ENCODE results near the gene KCNF1.
"Not testable (repeated sequence)": the region's sequence is repeated elsewhere in the genome, so short reads cannot be mapped to it uniquely, and the experiment has no call there.

Gene KCNF1

DNA sequence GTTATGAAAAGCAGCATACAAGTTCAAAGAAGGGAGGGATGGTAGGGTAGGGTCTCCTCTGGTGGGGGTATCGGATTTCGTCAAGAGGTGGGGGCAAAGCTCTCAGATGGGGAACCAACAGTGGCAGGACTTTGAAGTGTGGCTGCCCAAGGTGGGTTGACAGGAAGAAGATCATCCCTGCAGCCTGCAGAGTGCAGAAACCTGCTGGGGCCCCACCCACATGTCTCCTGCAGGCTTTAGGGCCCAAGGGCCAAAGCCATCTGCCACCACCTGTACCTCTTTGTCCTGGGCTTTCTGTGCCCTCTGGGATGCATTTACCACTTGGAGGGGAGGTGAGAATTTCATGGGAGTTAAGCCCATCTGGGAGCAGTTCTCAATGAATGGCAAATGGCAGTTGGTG, 42.7 kb downstream of the KCNF1 start:
- Histone ChIP-seq H3K36me3 (ENCODE audit: control insufficient read depth, insufficient read depth, low read length) (no peaks in the 10 kb centered on the region), H3K27me3 (ENCODE audit: control insufficient read depth, insufficient read depth, low read length, poor library complexity, severe bottlenecking) (no peaks in the 10 kb centered on the region), H3K4me3 (ENCODE audit: insufficient read depth, low read depth, low read length) (no peak overlapping the region), H3K27ac (ENCODE audit: insufficient read depth, low read depth, low read length, poor library complexity, severe bottlenecking) (no peak overlapping the region), H3K4me1 (ENCODE audit: control insufficient read depth, insufficient read depth, low read length) (no peaks in the 10 kb centered on the region), H3K9me3 (ENCODE audit: control insufficient read depth, low read length) (no peaks in the 10 kb centered on the region)
- WGBS, 2 experiments = 91 to 92% methylated on average over 2 of the region's 2 CpGs

DNA sequence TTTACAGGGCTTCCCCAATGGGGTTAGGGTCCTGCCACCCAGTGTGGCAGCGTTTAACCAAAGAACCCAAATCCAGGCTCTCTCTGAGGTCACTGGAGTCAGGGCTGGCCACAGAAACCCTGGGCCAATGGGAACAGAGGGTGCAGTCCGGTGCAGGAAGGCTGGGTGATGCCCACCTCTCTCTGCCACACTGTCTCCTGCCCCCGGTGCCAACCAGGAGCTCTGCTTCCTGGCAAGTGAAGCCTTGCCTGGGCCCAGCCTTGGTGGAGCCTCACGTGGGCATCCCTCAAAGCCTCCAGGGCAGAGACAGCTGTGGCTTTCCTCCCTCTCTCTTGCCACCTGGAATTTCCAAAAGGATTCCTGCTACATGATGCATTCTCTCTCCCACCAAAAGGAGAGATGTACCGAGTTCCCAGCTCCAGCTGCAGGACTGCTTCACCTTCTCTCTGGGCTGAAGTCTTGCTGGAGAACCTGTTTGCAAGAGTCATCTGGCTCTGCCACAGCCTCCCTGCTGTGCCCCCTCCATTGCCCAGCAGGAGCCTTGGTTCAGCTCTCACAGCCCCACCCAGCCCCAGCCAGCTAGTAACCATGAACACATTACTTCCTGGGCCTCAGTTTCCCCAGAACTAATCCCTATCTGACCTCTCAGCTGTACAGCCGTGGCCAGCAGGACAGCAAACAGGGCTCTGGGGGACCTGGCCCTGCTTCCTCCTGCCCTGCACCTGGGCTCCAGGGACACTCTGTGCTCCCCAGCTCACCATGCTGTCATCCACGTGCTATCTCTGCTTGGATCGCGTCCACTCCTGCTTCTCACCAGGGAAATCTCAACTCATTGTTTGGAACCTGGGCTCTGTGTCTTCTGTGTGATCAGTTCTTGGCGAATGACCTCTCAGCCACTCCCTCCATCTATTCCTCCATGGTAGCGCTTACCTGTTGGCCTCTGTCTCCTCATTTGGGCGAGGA, 43.4 kb downstream of the KCNF1 start:
- Histone ChIP-seq H3K27ac (ENCODE audit: insufficient read depth, low read depth, low read length, poor library complexity, severe bottlenecking) (no peak overlapping the region), H3K4me3 (ENCODE audit: insufficient read depth, low read depth, low read length) (no peak overlapping the region), H3K4me1 (ENCODE audit: control insufficient read depth, insufficient read depth, low read length) (no peaks in the 10 kb centered on the region), H3K9me3 (ENCODE audit: control insufficient read depth, low read length) (no peaks in the 10 kb centered on the region), H3K36me3 (ENCODE audit: control insufficient read depth, insufficient read depth, low read length) (no peaks in the 10 kb centered on the region), H3K27me3 (ENCODE audit: control insufficient read depth, insufficient read depth, low read length, poor library complexity, severe bottlenecking) (no peaks in the 10 kb centered on the region)
- WGBS, 2 experiments = 91 to 92% methylated on average over 12 of the region's 12 CpGs

DNA sequence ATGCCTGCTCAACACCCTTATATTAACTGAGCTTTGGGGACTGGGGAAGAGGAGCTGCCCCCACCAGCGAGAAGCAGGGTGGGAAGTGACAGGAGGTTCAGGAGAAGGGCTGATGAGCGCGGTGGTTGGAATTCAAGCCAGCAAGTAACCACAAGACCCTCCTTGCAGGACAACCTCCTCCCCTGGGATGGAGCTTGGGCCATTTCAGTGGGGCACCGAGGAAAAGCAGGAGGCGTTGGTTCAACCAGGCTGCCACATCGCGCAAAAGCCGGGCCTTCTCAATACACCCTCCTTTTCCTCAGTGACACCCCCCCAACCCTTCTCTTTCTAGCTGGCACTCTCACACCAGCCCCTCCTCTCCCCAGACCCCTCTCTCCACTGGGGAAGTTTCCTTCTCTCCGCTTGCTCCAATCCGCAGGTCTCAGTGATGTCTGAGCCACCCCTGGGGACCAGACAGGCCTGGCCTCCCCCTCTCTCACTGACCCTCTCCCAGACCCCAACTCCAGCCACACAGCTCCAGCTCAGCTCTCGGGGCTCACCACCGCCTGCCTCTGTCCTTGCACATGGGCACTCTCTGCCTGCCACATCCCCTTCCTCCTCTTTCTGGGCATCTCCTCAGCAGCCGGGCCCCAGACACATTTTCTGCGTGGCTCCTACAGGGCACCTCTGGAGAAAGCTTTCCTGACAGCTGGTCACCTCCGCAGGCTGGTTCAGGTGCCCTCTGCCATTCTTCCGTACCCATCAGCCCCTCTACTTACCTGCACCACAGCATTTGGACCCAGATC, 44.5 kb downstream of the KCNF1 start:
- Histone ChIP-seq H3K9me3 (ENCODE audit: control insufficient read depth, low read length) (no peaks in the 10 kb centered on the region), H3K27ac (ENCODE audit: insufficient read depth, low read depth, low read length, poor library complexity, severe bottlenecking) (no peak overlapping the region), H3K4me1 (ENCODE audit: control insufficient read depth, insufficient read depth, low read length) (no peaks in the 10 kb centered on the region), H3K27me3 (ENCODE audit: control insufficient read depth, insufficient read depth, low read length, poor library complexity, severe bottlenecking) (no peaks in the 10 kb centered on the region), H3K4me3 (ENCODE audit: insufficient read depth, low read depth, low read length) (no peak overlapping the region), H3K36me3 (ENCODE audit: control insufficient read depth, insufficient read depth, low read length) (no peaks in the 10 kb centered on the region)
- WGBS, 2 experiments = 95 to 96% methylated on average over 16 of the region's 16 CpGs

DNA sequence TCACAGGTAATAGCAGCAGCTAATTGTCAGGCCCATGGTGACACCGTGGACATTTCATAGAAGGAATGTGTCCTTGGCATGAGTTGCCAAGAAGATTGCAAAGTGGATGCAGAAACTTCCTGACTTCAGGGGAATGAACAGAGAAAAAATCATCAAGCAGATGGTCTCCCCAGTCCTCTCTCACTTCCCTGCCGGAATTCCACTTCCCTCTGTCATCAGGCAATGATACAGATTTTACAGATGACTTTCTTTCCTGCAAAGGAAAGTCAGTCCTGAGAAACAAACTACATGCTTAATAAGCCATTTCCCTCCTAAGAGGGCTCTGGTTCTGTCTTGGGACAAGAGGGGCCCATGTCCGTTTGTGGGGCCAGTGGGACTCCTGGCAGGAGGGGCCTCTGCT, 45.7 kb downstream of the KCNF1 start:
- no peaks in the 10 kb centered on the region for H3K4me1 ChIP-seq (ENCODE audit: control insufficient read depth, insufficient read depth, low read length)

DNA sequence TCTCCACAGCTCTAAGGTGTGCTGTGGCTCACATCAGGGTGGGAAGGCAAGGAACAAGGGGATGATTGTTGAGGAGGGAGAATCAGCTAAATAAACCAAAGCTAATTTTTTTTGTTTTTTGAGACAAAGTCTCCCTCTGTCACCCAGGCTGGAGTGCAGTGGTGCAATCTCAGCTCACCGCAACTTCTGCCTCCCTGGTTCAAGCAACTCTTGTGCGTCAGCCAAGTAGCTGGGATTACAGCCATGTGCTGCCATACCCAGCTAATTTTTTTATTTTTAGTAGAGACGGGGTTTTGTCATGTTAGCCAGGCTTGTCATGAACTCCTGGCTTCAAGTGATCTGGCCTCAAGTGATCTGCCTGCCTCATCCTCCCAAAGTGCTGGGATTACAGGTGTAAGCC, 46.7 kb downstream of the KCNF1 start:
- not testable (repeated sequence) for H3K27ac ChIP-seq (ENCODE audit: insufficient read depth, low read depth, low read length, poor library complexity, severe bottlenecking); H3K4me1 ChIP-seq (ENCODE audit: control insufficient read depth, insufficient read depth, low read length); H3K27me3 ChIP-seq (ENCODE audit: control insufficient read depth, insufficient read depth, low read length, poor library complexity, severe bottlenecking); H3K36me3 ChIP-seq (ENCODE audit: control insufficient read depth, insufficient read depth, low read length); H3K9me3 ChIP-seq (ENCODE audit: control insufficient read depth, low read length); H3K4me3 ChIP-seq (ENCODE audit: insufficient read depth, low read depth, low read length)
- 90 to 91% methylated on average over 3 of the region's 3 CpGs for WGBS, 2 experiments

More for the DNA sequence above, 45.7 kb downstream of the KCNF1 start:
- H3K27me3 ChIP-seq (ENCODE audit: control insufficient read depth, insufficient read depth, low read length, poor library complexity, severe bottlenecking) = no peaks in the 10 kb centered on the region
- 89 to 94% methylated on average over 3 of the region's 3 CpGs for WGBS, 2 experiments
- H3K27ac ChIP-seq (ENCODE audit: insufficient read depth, low read depth, low read length, poor library complexity, severe bottlenecking) = no peak overlapping the region
- no peaks in the 10 kb centered on the region for H3K36me3 ChIP-seq (ENCODE audit: control insufficient read depth, insufficient read depth, low read length)
- no peak overlapping the region for H3K4me3 ChIP-seq (ENCODE audit: insufficient read depth, low read depth, low read length)
- H3K9me3 ChIP-seq (ENCODE audit: control insufficient read depth, low read length) = no peaks in the 10 kb centered on the region

DNA sequence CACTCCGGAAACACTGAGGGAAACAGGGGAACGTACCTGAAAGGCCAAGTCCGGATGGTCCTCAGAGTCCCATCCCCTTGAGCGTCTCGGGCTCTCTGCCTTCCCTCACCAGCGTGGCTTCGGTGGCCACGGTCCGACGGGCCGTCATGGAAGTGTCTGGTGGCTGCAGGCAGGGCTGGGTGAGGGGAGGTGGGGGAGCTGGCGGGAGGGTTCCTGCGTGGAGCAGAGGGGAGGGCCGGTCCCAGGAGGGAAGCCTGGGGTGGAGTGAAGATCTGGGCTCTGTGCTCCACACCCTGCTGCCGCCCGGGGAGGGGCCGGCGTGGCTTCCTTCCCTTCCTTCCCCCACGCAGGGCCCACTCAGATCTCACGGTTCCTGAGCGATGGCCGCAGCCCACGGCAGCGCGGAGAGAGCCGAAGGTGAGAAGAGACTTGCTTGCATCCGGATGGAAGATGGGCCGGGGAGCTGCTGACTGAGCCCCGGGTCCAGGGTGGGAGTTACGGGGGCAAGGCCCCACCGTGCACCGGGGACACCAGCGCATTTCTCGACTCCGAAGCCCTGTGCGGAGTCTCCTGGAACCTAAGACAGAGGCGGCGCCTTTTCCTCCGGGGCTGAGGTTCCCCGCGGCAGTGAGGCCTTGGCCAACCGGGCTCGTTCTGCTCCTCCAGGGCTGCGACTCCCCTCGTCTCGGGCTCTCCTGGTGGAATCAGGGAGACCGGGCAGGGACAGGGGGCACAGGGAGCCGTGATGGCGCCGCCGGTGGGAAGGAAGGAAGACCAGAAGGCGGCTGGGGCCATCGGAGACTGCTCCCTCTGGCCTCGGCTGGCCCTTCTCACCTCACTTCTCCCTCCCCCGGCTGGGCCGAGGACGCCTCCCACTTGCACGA, 49.1 kb downstream of the KCNF1 start:
- H3K9me3 ChIP-seq (ENCODE audit: control insufficient read depth, low read length) = no peaks in the 10 kb centered on the region
- H3K27me3 ChIP-seq (ENCODE audit: control insufficient read depth, insufficient read depth, low read length, poor library complexity, severe bottlenecking) = no peaks in the 10 kb centered on the region
- H3K27ac ChIP-seq (ENCODE audit: insufficient read depth, low read depth, low read length, poor library complexity, severe bottlenecking) = no peak overlapping the region
- H3K4me3 ChIP-seq (ENCODE audit: insufficient read depth, low read depth, low read length) = no peak overlapping the region
- 93% methylated on average over 58 of the region's 58 CpGs for WGBS, 2 experiments
- H3K36me3 ChIP-seq (ENCODE audit: control insufficient read depth, insufficient read depth, low read length) = no peaks in the 10 kb centered on the region
- H3K4me1 ChIP-seq (ENCODE audit: control insufficient read depth, insufficient read depth, low read length) = no peaks in the 10 kb centered on the region

DNA sequence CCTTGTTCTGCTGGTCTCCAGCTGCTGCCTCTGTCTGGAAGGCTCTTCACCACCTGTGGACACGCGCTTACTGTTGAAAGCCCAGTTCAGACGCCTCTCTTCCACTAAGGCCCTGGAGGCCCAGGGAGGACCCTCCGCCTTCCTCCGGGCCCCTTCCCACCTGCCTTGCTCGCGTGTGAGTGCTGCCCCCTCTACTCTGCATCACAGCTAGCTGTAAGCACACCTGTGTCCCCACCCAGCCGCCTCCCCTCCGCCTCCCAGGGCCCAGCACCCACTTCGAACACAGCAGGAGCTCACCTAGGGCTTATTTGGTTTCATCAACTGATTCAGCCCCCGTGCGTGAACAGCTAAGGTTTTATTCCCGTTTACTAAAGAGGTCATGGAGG, 49.7 kb downstream of the KCNF1 start:
- Histone ChIP-seq H3K4me1 (ENCODE audit: control insufficient read depth, insufficient read depth, low read length) (no peaks in the 10 kb centered on the region), H3K4me3 (ENCODE audit: insufficient read depth, low read depth, low read length) (no peak overlapping the region), H3K9me3 (ENCODE audit: control insufficient read depth, low read length) (no peaks in the 10 kb centered on the region), H3K27ac (ENCODE audit: insufficient read depth, low read depth, low read length, poor library complexity, severe bottlenecking) (no peak overlapping the region), H3K36me3 (ENCODE audit: control insufficient read depth, insufficient read depth, low read length) (no peaks in the 10 kb centered on the region), H3K27me3 (ENCODE audit: control insufficient read depth, insufficient read depth, low read length, poor library complexity, severe bottlenecking) (no peaks in the 10 kb centered on the region)
- 90% methylated on average over 13 of the region's 13 CpGs for WGBS, 2 experiments

DNA sequence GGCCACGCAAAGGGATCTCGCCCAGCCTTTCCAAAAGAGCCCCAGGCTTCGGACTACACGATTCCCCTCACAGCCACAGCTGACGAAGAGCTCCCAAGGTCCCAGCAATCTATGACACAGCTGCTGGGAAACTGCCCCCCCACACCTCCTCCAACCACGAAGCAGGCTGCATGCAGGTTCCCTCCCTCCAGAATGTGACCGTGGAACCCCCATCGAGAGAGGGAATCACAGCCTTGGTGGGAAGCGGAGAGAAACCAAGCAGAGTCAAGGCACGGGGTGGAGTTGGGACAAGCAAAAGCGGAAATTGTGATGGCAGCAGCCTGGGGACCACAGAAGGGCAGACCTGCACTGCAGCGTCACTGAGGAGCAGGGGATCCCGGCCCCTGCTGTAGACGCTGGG, 50.3 kb downstream of the KCNF1 start:
- Histone ChIP-seq H3K27ac (ENCODE audit: insufficient read depth, low read depth, low read length, poor library complexity, severe bottlenecking) (no peak overlapping the region), H3K4me1 (ENCODE audit: control insufficient read depth, insufficient read depth, low read length) (no peaks in the 10 kb centered on the region), H3K9me3 (ENCODE audit: control insufficient read depth, low read length) (no peaks in the 10 kb centered on the region), H3K4me3 (ENCODE audit: insufficient read depth, low read depth, low read length) (no peak overlapping the region), H3K36me3 (ENCODE audit: control insufficient read depth, insufficient read depth, low read length) (no peaks in the 10 kb centered on the region), H3K27me3 (ENCODE audit: control insufficient read depth, insufficient read depth, low read length, poor library complexity, severe bottlenecking) (no peaks in the 10 kb centered on the region)
- WGBS, 2 experiments = 91 to 92% methylated on average over 14 of the region's 14 CpGs

DNA sequence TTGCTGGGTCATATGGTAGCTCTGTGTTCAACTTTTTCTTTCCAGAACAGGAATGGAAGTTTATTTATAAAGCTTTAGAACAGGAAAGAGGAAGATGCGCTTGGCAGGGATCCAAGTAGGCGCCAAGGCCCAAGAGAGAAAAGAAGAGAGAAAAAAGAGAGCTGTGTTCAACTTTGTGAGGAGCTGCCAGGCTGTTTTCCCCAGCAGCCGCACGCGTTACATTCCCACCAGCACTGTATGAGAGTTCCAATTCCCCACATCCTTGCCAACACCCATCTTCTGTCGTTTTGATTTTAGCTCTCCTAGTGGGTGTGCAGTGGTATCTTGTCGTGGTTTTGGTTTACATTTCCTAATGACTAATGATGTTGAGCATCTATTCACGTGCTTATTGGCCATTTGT, 51.4 kb downstream of the KCNF1 start:
- Histone ChIP-seq H3K27ac (ENCODE audit: insufficient read depth, low read depth, low read length, poor library complexity, severe bottlenecking) (no peak overlapping the region), H3K4me1 (ENCODE audit: control insufficient read depth, insufficient read depth, low read length) (no peaks in the 10 kb centered on the region), H3K36me3 (ENCODE audit: control insufficient read depth, insufficient read depth, low read length) (no peaks in the 10 kb centered on the region), H3K4me3 (ENCODE audit: insufficient read depth, low read depth, low read length) (no peak overlapping the region), H3K27me3 (ENCODE audit: control insufficient read depth, insufficient read depth, low read length, poor library complexity, severe bottlenecking) (no peaks in the 10 kb centered on the region), H3K9me3 (ENCODE audit: control insufficient read depth, low read length) (no peaks in the 10 kb centered on the region)
- WGBS, 2 experiments = 88 to 90% methylated on average over 7 of the region's 8 CpGs

All from ectodermal cell (in vitro differentiated cells).